22Rv1 (cell line): ENCODE measurements around the gene LMOD2.

ENCODE experiments used
- CTCF ChIP-seq: fragments of 450-650 bp; IDR thresholded peaks from 2 replicates; pipeline ENCODE4 v1.5.1; 2017; ENCODE audit warnings: mild to moderate bottlenecking
- ZFX ChIP-seq: fragments of 450-650 bp; IDR thresholded peaks from 2 replicates; pipeline ENCODE4 v1.6.1; 2017; ENCODE audit warnings: antibody characterized with exemption, borderline replicate concordance

- TF ChIP-seq CTCF (no peak), ZFX (no peak)
Observed at GRCh38 chr7:123622660-123623386, 32.8 kb upstream of the LMOD2 start.
